H1 (cell line): ENCODE data around the gene MIDN. TPM values are rescaled to one million over a fixed set of nuclear protein-coding genes. Genes with fewer than 3 reads are reported as not detected.

Source experiments
- SIN3A ChIP-seq, 2 experiments: IDR thresholded peaks in 1 of 2; conservative IDR thresholded peaks in 1 of 2; 2 replicates each; pipeline ENCODE4 v1.6.1; 2011 to 2012; ENCODE audit warnings: low read length in 2 of 2, improper control_type of control experiment in 1 of 2, low read depth in 1 of 2, mild to moderate bottlenecking in 1 of 2
- polyA plus RNA-seq, 7 experiments: library from polyadenylated mRNA; depleted of rRNA in 3 of 7; stranded (reverse) in 5 of 7; unstranded in 2 of 7; fragments of >200 nt in 5 of 7; fragments of 200-250 nt in 2 of 7; gene quantifications; 1 replicate in 5 of 7; 2 replicates in 1 of 7; 4 replicates in 1 of 7; pipeline versions ENCODE4 v1.2.1 to v1.2.3, GENCODE V29; 2011 to 2013; ENCODE audit warnings: missing spikeins in 2 of 7, mixed read lengths in 2 of 7
- total RNA-seq: library from RNA; stranded (reverse); fragmentation: NEBNext Ultra II Directional; extraction: Animal tissue kit (Norgen Biotek cat#: 25700); gene quantifications from 2 replicates; pipeline ENCODE4 v1.2.1, GENCODE V29; 2021

The MIDN gene
- total and polyA plus RNA-seq, 2 of the 8 experiments (the other 6 are each of a cell fraction or from before 2014, with no cell fraction given): 39.8 to 159 TPM

DNA sequence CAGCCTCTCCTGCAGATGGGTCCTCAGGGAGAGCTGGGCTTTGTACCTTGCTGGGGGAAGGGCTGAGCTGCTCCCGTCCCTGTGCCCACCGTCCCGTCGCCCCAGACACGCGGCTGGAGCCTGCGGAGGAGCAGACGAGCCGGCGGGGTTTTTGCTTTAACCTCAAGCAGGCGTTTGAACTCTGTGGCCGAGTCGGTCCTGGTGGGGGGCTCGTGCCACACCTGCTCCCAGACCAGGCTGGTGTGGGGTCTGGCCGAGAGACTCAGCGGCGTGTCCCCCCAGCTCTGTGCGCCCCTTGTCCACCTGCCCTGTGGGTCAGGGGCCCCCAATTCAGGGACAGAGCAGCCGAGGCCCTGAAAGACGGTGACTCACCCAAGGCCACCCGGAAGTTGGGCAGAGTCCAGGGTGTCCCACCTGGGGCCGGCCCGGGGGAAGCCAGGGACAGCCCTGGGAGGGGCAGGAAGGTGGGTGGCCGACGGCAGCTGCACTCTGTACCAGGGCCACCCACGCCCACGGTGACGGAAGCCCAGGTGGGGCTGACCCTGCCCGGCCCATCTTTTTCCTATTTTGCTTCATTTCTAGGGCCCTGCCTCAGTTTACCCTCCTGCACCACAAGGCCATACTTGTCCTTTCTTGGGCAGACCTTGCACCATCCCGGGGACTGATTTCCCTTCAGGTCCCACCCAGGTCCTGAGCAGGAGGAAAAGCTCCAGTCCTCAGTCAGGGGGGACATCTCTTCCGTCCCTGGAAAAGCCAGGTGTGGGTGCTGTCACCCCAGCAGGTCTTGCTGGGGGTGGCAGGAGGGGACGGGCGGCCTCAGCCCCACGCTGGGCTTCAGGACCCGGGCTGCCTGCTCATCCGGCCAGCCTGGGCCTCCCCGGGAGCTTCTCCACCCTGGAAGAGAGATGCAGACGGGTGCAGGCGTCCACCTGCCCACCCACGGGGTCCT lies 42.6 kb downstream of the MIDN start (continued):
- no peak for TF ChIP-seq SIN3A (conservative IDR thresholded peaks at IDR 0.05 in 1 of 2, IDR thresholded peaks at IDR 0.05 in 1 of 2; ENCODE audit: low read depth in 1 of 2, low read length in 2 of 2)
- TF ChIP-seq, all 59 proteins: peak for 0
